Measurements from ENCODE around the gene ERC2.

- TF ChIP-seq CTCF (IDR thresholded peaks at IDR 0.05; ENCODE audit: extremely low read depth in 1 of 2, insufficient read depth in 1 of 2, low read depth in 1 of 2, low read length in 2 of 2) (no peak), POLR2A (IDR thresholded peaks at IDR 0.05; ENCODE audit: low read depth, low read length) (no peak), EZH2 (IDR thresholded peaks at IDR 0.05; ENCODE audit: borderline replicate concordance, low read depth, low read length, severe bottlenecking) (no peak), MAX (IDR thresholded peaks at IDR 0.05; ENCODE audit: insufficient read depth, insufficient read length) (no peak), POLR2AphosphoS5 (IDR thresholded peaks at IDR 0.05; ENCODE audit: insufficient read depth, low read depth, low read length) (no peak)
Observed at GRCh38 chr3:55676643-55677042, 791.6 kb downstream of the ERC2 start.
